ENCODE data around the gene NRROS. TPM values are rescaled to one million over a fixed set of nuclear protein-coding genes. Genes with fewer than 3 reads are reported as not detected.

Gene NRROS
- total and polyA plus RNA-seq, 10 of the 15 experiments (the other 5 are each of a cell fraction or from before 2014, with no cell fraction given): 0.35 to 42.2 (median 12.6) TPM

- H3K27me3 ChIP-seq (replicated peaks in 1 of 2; ENCODE audit: control insufficient read depth in 2 of 2, insufficient read depth in 2 of 2, low read length in 1 of 2): no peaks in the 10 kb centered on the region
- BruUV-seq (replicated peaks): no TSS peak
- no peaks in the 10 kb centered on the region for H4K20me1 ChIP-seq (ENCODE audit: control insufficient read depth, insufficient read depth)
- H3K9me3 ChIP-seq (replicated peaks; ENCODE audit: control insufficient read depth, insufficient read depth, low read length): no peaks in the 10 kb centered on the region
- H3K4me2 ChIP-seq (ENCODE audit: control insufficient read depth, insufficient read depth): no peak overlapping the region
- DNase-seq (ENCODE audit: low read depth, low spot score) (no peak), FAIRE-seq (no peak), ATAC-seq (no peak)
- H3K4me3 ChIP-seq: no peak overlapping the region
- ChIA-PET SMC1A (ENCODE audit: uncharacterized antibody, unreplicated experiment) (no interaction called here), POLR2A (interaction anchor here (0.5 to 0.7 kb wide), 2 partner anchors 56 to 435 kb away, joined by 3 to 7 read pairs; no protein-coding TSS in a partner anchor), RAD21 (ENCODE audit: unreplicated experiment) (no interaction called here), CTCF (no interaction called here)
- WGBS (ENCODE audit: insufficient coverage, insufficient replicate concordance, low lambda C conversion rate, missing lambda C conversion rate): 91% methylated on average over 23 of the region's 23 CpGs
- H3K9ac ChIP-seq (ENCODE audit: control insufficient read depth, insufficient read depth, low read length): no peak overlapping the region
- in situ Hi-C loops (cut with MboI): no loop called here
- TF ChIP-seq GABPA (IDR thresholded peaks at IDR 0.05; ENCODE audit: low read depth): no peak
- TF ChIP-seq IRF5 (IDR thresholded peaks at IDR 0.05; ENCODE audit: borderline replicate concordance): no peak
- no peak for TF ChIP-seq SMAD5 (IDR thresholded peaks at IDR 0.05; ENCODE audit: low read depth)
- no peak for TF ChIP-seq JUNB (IDR thresholded peaks at IDR 0.05)
- TF ChIP-seq CHD1 (IDR thresholded peaks at IDR 0.05; ENCODE audit: low read depth, low read length): no peak
- H3K4me1 ChIP-seq (ENCODE audit: control insufficient read depth, insufficient read depth, low read length): peaks cover 4% of the 10 kb centered on the region; the same call in 1 of the 2 replicates
- H2AFZ ChIP-seq (ENCODE audit: control insufficient read depth, low read depth, low read length): no peak overlapping the region
- intact Hi-C loops (cut with micrococcal nuclease; ENCODE audit: unreplicated experiment): no loop called here
- H3K36me3 ChIP-seq (ENCODE audit: control insufficient read depth in 2 of 2, insufficient read depth in 2 of 2, low read length in 1 of 2): peaks cover 0 to 5% of the 10 kb centered on the region in 2 experiments; a peak in 3 of 4 replicates
- no peaks in the 10 kb centered on the region for H3K79me2 ChIP-seq (ENCODE audit: control insufficient read depth, insufficient read depth, low read length)
- no peak overlapping the region for H3K27ac ChIP-seq (ENCODE audit: control insufficient read depth, insufficient read depth)
These were observed 26.7 kb downstream of the NRROS start for GRCh38 chr3:196666001-196666867.

Measured in GM12878 (cell line).